Naive thymus-derived CD4-positive, alpha-beta T cell (primary cell): ENCODE measurements around the gene UBALD1. TPM values are rescaled to one million over a fixed set of nuclear protein-coding genes. Genes with fewer than 3 reads are reported as not detected.

Experiments used
- ATAC-seq: fragments of 150-1000 bp; cut with Tn5 transposase; 2 replicates; pipeline ENCODE4 v1.10.0; 2021; ENCODE audit warnings: mild to moderate bottlenecking, moderate library complexity
- CTCF ChIA-PET: fragments of 350-600 bp; sonication (Branson Sonifier 250); formaldehyde crosslinking; loops from one replicate; lab custom pipeline; 2021; ENCODE audit warnings: antibody characterized with exemption; lab: Charles Lee
- POLR2A ChIA-PET: fragments of 350-600 bp; sonication (Branson Sonifier 250); formaldehyde crosslinking; loops from one replicate; lab custom pipeline; 2021; ENCODE audit warnings: antibody characterized with exemption, inconsistent platforms; lab: Charles Lee
- DNase-seq, 9 donors: peaks; one replicate each; pipeline versions ENCODE4 v3.0.0 to v3.0.0-alpha.2; 2020 to 2022; ENCODE audit warnings: mixed read lengths in 1 of 9
- H3K27ac ChIP-seq: one replicate; pipeline ENCODE4 v1.7.0; 2013; ENCODE audit warnings: mild to moderate bottlenecking, low read depth, low read length, moderate library complexity
- H3K27me3 ChIP-seq, 2 donors: one replicate each; pipeline ENCODE4 v1.7.0; 2013; ENCODE audit warnings: low read length in 2 of 2, mild to moderate bottlenecking in 2 of 2, moderate library complexity in 2 of 2; ENCODE audit not compliant: control insufficient read depth in 2 of 2, insufficient read depth in 2 of 2
- H3K36me3 ChIP-seq, 3 experiments: 1 replicate in 2 of 3; 2 replicates in 1 of 3; pipeline ENCODE4 v1.7.0; 2013; ENCODE audit warnings: low read length in 3 of 3, mild to moderate bottlenecking in 3 of 3, moderate library complexity in 1 of 3; ENCODE audit not compliant: insufficient read depth in 3 of 3, control insufficient read depth in 2 of 3
- H3K4me1 ChIP-seq, 2 donors: one replicate each; pipeline ENCODE4 v1.7.0; 2013; ENCODE audit warnings: low read length in 2 of 2, mild to moderate bottlenecking in 2 of 2, moderate library complexity in 1 of 2; ENCODE audit not compliant: control insufficient read depth in 2 of 2, insufficient read depth in 2 of 2
- H3K4me3 ChIP-seq: 2 replicates; pipeline ENCODE4 v1.7.0; 2013; ENCODE audit warnings: mild to moderate bottlenecking, low read length
- H3K9me3 ChIP-seq, 3 experiments: 1 replicate in 2 of 3; 2 replicates in 1 of 3; pipeline ENCODE4 v1.7.0; 2013; ENCODE audit warnings: low read length in 3 of 3; ENCODE audit not compliant: control insufficient read depth in 2 of 3
- H3K27ac Mint-ChIP-seq, 9 donors: one replicate each; pipeline ENCODE4 v1.8.0; 2020 to 2022; ENCODE audit warnings: mixed read lengths in 9 of 9, mild to moderate bottlenecking in 8 of 9, moderate library complexity in 5 of 9, inconsistent platforms in 2 of 9
- H3K27me3 Mint-ChIP-seq, 5 donors: one replicate each; pipeline ENCODE4 v1.8.0; 2021 to 2022; ENCODE audit warnings: mixed read lengths in 5 of 5, mild to moderate bottlenecking in 1 of 5
- H3K36me3 Mint-ChIP-seq, 5 donors: one replicate each; pipeline ENCODE4 v1.8.0; 2020 to 2022; ENCODE audit warnings: mixed read lengths in 5 of 5, mild to moderate bottlenecking in 3 of 5, inconsistent platforms in 1 of 5
- H3K4me1 Mint-ChIP-seq, 7 donors: one replicate each; pipeline ENCODE4 v1.8.0; 2020 to 2022; ENCODE audit warnings: mixed read lengths in 7 of 7, mild to moderate bottlenecking in 3 of 7, inconsistent platforms in 1 of 7
- H3K4me3 Mint-ChIP-seq, 10 donors: one replicate each; pipeline ENCODE4 v1.8.0; 2020 to 2022; ENCODE audit warnings: mild to moderate bottlenecking in 10 of 10, mixed read lengths in 10 of 10, moderate library complexity in 6 of 10, inconsistent platforms in 2 of 10
- H3K9me3 Mint-ChIP-seq, 11 donors: one replicate each; pipeline ENCODE4 v1.8.0; 2020 to 2022; ENCODE audit warnings: mixed read lengths in 11 of 11, mild to moderate bottlenecking in 4 of 11, inconsistent platforms in 1 of 11, moderate library complexity in 1 of 11
- intact Hi-C, 2 donors: fragments of 100-400 bp; cut with micrococcal nuclease; formaldehyde crosslinking; loops; one replicate each; pipeline ENCODE4 v1.15.1; 2023
- polyA plus RNA-seq, 2 donors: library from polyadenylated mRNA; unstranded; fragments of 300-500 nt; fragmentation: Illumina TruSeq; gene quantifications; one replicate each; pipeline ENCODE4 v1.2.3, GENCODE V29; 2021
- total RNA-seq, 6 experiments: library from RNA in 5 of 6; stranded (reverse) in 5 of 6; gene quantifications; 1 replicate in 5 of 6; 2 replicates in 1 of 6; pipeline ENCODE4 v1.2.3 and lab custom pipeline; 2021 to 2026

The UBALD1 gene
- total and polyA plus RNA-seq, 7 experiments from 2014 or later: 1.6 to 36.5 (median 24.2) TPM

DNA sequence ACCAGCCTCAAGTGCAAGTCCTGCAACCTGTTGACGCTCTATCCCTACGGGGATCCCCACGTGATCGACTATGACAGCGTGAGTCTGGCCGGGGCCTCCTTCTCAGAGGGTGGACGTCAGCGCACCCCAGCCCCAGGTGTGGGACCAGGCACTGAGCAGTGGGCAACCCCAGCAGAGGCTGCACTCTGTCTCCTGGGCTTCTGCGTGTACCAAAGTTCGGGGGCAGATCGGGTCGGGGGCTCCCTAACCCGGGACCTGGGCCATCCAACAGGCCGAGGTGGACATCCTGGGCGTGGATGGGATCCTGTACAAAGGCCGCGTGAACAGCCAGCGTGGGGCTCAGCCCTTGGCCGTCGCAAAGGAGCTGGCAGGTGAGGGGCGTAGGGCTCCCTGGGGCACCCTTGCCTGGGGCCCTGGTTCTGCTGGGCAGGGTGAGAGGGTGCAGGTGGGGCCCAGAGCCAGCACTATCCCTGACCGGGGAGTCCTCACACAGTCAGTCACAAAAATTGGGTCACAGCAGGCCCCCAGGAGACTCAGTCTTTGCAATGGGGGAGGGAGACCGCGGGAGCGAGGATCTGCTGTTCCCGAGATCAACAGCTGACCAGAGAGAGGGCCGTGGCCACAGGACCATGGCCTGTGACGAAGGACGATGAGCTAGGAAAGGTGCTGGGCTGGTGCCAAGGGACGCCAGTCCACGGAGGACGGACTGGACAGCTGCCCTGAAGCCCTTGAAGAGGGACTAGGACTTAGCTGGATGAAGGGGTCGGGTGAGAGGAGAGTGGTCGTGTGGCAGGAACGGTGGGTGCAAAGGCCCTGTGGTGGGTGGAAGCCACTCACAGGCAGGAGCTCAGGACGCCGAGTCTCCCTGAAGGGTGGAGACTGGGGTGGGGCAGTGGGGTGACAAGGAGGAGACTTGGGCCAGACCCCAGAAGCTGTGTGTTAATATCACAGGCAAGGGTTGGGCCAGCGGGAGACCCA, 20.0 kb downstream of the UBALD1 start:
- intact Hi-C loops: no loop called here
- peaks cover 0 to 2% (median 0%) of the 10 kb centered on the region in 11 donors for H3K9me3 Mint-ChIP-seq
- H3K4me1 Mint-ChIP-seq: peaks cover 0 to 5% (median 0%) of the 10 kb centered on the region in 7 donors
- DNase-seq: no peak
- Histone ChIP-seq H3K9me3 (no peaks in the 10 kb centered on the region), H3K27me3 (no peaks in the 10 kb centered on the region), H3K4me3 (no peak overlapping the region), H3K36me3 (no peaks in the 10 kb centered on the region), H3K4me1 (no peaks in the 10 kb centered on the region), H3K27ac (no peak overlapping the region)
- peaks cover 0 to 7% (median 0%) of the 10 kb centered on the region in 5 donors for H3K27me3 Mint-ChIP-seq
- no peaks in the 10 kb centered on the region for H3K36me3 Mint-ChIP-seq
- POLR2A ChIA-PET: no interaction called here
- ATAC-seq: no peak
- no peak overlapping the region for H3K27ac Mint-ChIP-seq
- CTCF ChIA-PET: interaction anchor here (0.6 to 1.3 kb wide), 2 partner anchors 9 to 10 kb away, joined by 3 to 5 read pairs; no protein-coding TSS in a partner anchor
- H3K4me3 Mint-ChIP-seq: no peak overlapping the region

DNA sequence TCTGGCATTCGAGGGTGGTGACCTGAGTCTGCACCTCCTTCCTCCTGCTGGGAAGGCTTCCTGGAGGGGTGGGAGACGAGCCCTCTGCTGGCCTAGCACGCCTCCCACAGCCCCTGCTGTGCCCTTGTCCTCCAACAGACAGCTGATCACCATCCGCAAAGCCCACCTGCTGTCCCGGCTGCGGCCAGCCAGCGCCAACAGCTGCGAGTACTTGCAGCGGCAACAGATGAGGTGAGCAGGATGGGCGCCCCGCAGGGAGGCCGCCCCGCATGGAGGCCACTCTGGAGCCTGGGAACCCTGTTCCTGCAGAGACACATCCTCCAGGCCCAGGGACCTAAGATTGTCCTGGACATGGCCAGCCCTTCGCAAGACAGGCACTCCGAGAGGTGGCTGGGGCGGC, 21.6 kb downstream of the UBALD1 start:
- Histone ChIP-seq H3K27me3 (no peaks in the 10 kb centered on the region), H3K27ac (no peak overlapping the region), H3K4me3 (no peak overlapping the region), H3K36me3 (no peaks in the 10 kb centered on the region), H3K4me1 (no peaks in the 10 kb centered on the region), H3K9me3 (peaks cover 0 to 4% (median 0%) of the 10 kb centered on the region in 3 experiments)
- Mint-ChIP-seq H3K4me3 (no peak overlapping the region), H3K27me3 (peaks cover 0 to 4% (median 0%) of the 10 kb centered on the region in 5 donors), H3K36me3 (peaks cover 0 to 3% (median 0%) of the 10 kb centered on the region in 5 donors), H3K9me3 (peaks cover 0 to 2% (median 0%) of the 10 kb centered on the region in 11 donors), H3K27ac (no peak overlapping the region), H3K4me1 (peaks cover 0 to 5% (median 0%) of the 10 kb centered on the region in 7 donors)
- no peak for DNase-seq
- ATAC-seq: no peak
- intact Hi-C loops: no loop called here
- CTCF ChIA-PET: no interaction called here
- POLR2A ChIA-PET: no interaction called here

DNA sequence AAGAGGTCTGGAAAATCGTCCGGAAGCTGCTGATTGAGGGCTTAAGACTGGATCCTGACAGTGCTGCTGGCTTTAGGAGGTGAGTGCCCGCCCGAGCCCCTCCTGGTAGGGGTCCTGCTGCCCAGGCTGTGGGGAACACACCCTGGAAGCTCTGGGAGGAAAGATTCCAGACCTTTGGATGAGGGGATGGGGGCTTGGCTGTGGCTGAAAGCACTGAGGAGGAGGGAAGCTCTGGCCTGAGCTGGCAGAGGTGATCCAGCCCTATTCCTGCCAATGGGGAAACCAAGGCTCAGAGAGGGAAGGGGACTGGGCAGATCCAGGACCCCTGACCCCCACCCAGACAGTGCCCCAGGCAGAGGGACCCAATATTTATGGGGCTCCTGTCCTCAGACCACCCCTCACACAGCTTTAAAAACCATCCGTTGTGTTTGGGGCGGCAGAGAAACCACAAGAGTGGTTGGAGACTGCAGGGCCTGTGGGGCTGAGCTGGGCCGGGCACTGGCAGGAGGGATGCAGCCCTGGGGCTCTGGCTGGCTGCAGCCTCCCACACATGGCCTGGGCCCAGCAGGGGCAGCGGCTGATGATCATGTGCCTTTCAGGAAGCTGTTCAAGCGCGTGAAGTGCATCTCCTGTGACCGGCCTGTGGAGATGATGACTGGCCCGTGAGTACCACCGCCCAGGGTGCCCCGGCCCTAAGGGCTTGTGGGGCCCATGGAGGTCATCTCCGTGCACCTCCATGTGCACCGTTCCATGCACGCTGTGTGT, 22.8 kb downstream of the UBALD1 start:
- POLR2A ChIA-PET: no interaction called here
- Mint-ChIP-seq H3K4me3 (no peak overlapping the region), H3K9me3 (peaks cover 0 to 2% (median 0%) of the 10 kb centered on the region in 11 donors), H3K27ac (no peak overlapping the region), H3K4me1 (peaks cover 0 to 5% (median 0%) of the 10 kb centered on the region in 7 donors), H3K27me3 (peaks cover 0 to 14% (median 0%) of the 10 kb centered on the region in 5 donors), H3K36me3 (peaks cover 0 to 5% (median 0%) of the 10 kb centered on the region in 5 donors)
- no peaks in the 10 kb centered on the region for H3K27me3 ChIP-seq
- H3K27ac ChIP-seq: no peak overlapping the region
- DNase-seq (no peak), ATAC-seq (no peak)
- intact Hi-C loops: no loop called here
- CTCF ChIA-PET: no interaction called here
- no peaks in the 10 kb centered on the region for H3K36me3 ChIP-seq
- no peak overlapping the region for H3K4me3 ChIP-seq
- peaks cover 0 to 6% (median 0%) of the 10 kb centered on the region in 3 experiments for H3K9me3 ChIP-seq
- no peaks in the 10 kb centered on the region for H3K4me1 ChIP-seq

DNA sequence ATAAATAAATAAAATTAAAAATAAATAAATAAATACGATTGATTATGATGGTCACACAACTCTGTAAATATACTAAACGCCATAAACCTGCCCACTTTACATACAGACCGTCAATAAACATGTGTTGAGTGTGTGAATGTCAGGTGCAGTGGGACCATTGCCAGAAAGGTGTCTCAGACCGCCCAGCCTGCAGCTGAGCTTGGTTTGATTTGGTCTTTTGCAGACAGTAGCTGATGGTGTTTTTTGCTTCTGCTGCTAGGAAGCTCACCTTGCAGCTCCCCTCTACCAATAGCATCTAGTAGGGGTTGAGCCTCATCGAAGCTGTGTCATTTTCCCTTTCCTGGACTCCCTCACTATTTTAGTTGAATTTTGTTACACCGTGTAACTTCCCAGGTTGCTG, 23.5 kb downstream of the UBALD1 start:
- no peaks in the 10 kb centered on the region for H3K27me3 ChIP-seq
- Mint-ChIP-seq H3K9me3 (peaks cover 0 to 2% (median 0%) of the 10 kb centered on the region in 11 donors), H3K36me3 (peaks cover 0 to 5% (median 0%) of the 10 kb centered on the region in 5 donors), H3K27ac (no peak overlapping the region), H3K27me3 (peaks cover 0 to 19% (median 0%) of the 10 kb centered on the region in 5 donors), H3K4me1 (peaks cover 0 to 5% (median 0%) of the 10 kb centered on the region in 7 donors), H3K4me3 (no peak overlapping the region)
- H3K27ac ChIP-seq: no peak overlapping the region
- no peaks in the 10 kb centered on the region for H3K36me3 ChIP-seq
- DNase-seq: no peak
- ATAC-seq: no peak
- intact Hi-C loops: no loop called here
- H3K4me3 ChIP-seq: no peak overlapping the region
- no peaks in the 10 kb centered on the region for H3K4me1 ChIP-seq
- peaks cover 0 to 6% (median 0%) of the 10 kb centered on the region in 3 experiments for H3K9me3 ChIP-seq
- ChIA-PET CTCF (no interaction called here), POLR2A (no interaction called here)

DNA sequence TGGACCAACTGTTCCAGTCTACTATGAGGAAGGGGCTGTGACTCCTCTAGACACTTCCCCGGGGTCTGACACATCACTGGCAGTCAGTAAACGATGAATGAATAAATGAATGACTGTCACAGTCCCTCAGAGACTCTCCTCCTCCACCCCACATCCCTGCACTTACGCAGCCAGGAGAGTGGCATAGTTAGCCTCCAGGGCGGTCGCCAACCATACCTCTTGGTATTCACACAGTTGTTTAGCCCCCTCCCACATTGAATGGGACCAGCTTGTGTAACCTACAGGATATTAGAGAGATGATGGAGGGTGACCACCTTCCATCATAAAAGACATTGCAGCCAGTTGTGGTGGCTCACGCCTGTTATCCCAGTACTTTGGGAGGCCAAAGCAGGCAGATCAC, 25.7 kb downstream of the UBALD1 start:
- Mint-ChIP-seq H3K9me3 (peaks cover 0 to 2% (median 0%) of the 10 kb centered on the region in 11 donors), H3K4me3 (no peak overlapping the region), H3K27ac (no peak overlapping the region), H3K4me1 (peaks cover 0 to 4% (median 0%) of the 10 kb centered on the region in 7 donors), H3K36me3 (peaks cover 0 to 5% (median 0%) of the 10 kb centered on the region in 5 donors), H3K27me3 (peaks cover 0 to 27% (median 5%) of the 10 kb centered on the region in 5 donors)
- ChIA-PET CTCF (interaction anchor here (0.6 to 0.8 kb wide), 3 partner anchors 9 to 310 kb away, joined by 3 read pairs; no protein-coding TSS in a partner anchor), POLR2A (no interaction called here)
- Histone ChIP-seq H3K27me3 (no peaks in the 10 kb centered on the region), H3K4me3 (no peak overlapping the region), H3K9me3 (peaks cover 0 to 6% (median 0%) of the 10 kb centered on the region in 3 experiments), H3K27ac (no peak overlapping the region), H3K36me3 (no peaks in the 10 kb centered on the region), H3K4me1 (no peaks in the 10 kb centered on the region)
- intact Hi-C loops: no loop called here
- no peak for DNase-seq
- no peak for ATAC-seq

DNA sequence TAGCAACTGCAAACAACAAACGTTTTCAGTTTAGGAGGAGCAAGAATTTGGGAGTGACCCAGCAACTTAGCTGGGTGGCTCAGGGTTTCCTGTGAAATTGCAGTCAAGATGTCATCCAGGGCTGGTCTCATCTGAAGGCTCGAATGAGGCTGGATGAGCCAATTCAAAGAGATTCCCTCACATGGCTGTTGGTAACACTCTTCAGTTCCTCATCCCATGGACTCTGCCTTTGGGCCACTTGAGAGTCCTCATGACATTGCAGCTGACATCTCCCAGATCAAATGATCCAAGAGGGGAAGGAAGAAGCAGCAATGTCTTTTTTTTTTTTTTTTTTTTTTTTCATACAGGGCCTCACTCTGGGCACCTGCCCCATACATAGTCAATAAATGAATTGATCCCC, 26.3 kb downstream of the UBALD1 start:
- Histone ChIP-seq H3K27me3 (no peaks in the 10 kb centered on the region), H3K4me3 (no peak overlapping the region), H3K4me1 (no peaks in the 10 kb centered on the region), H3K9me3 (peaks cover 0 to 6% (median 0%) of the 10 kb centered on the region in 3 experiments), H3K36me3 (no peaks in the 10 kb centered on the region), H3K27ac (no peak overlapping the region)
- CTCF ChIA-PET: interaction anchor here (0.6 to 0.8 kb wide), 2 partner anchors 9 to 141 kb away, joined by 3 read pairs; no protein-coding TSS in a partner anchor
- no peak for ATAC-seq
- POLR2A ChIA-PET: no interaction called here
- Mint-ChIP-seq H3K27ac (no peak overlapping the region), H3K27me3 (peaks cover 0 to 27% (median 5%) of the 10 kb centered on the region in 5 donors), H3K4me1 (peaks cover 0 to 4% (median 0%) of the 10 kb centered on the region in 7 donors), H3K9me3 (peaks cover 0 to 2% (median 0%) of the 10 kb centered on the region in 11 donors), H3K4me3 (no peak overlapping the region), H3K36me3 (peaks cover 0 to 5% (median 0%) of the 10 kb centered on the region in 5 donors)
- DNase-seq: no peak
- intact Hi-C loops: no loop called here
